Activated B cell treated with CpG ODN at 0.5 μM for 24 hours (primary cell): ENCODE data around the gene TINAG. TPM values are rescaled to one million over a fixed set of nuclear protein-coding genes. Genes with fewer than 3 reads are reported as not detected.

Experiments
- ATAC-seq: fragments of 200-7000 bp; cut with Tn5 transposase; one replicate; pipeline ENCODE4 v1.10.0; 2021; ENCODE audit warnings: low read depth, mild to moderate bottlenecking, moderate library complexity
- CTCF ChIA-PET: fragments of 350-600 bp; sonication (Branson Sonifier 250); formaldehyde crosslinking; loops from one replicate; lab custom pipeline; 2021; ENCODE audit warnings: antibody characterized with exemption; lab: Charles Lee
- POLR2A ChIA-PET: fragments of 350-600 bp; sonication (Branson Sonifier 250); formaldehyde crosslinking; loops from one replicate; lab custom pipeline; 2021; ENCODE audit warnings: antibody characterized with exemption; lab: Charles Lee
- DNase-seq: peaks from one replicate; pipeline ENCODE4 v3.0.0; 2022
- H3K27ac Mint-ChIP-seq: one replicate; pipeline ENCODE4 v1.8.0; 2020; ENCODE audit warnings: mixed read lengths
- H3K27me3 Mint-ChIP-seq: one replicate; pipeline ENCODE4 v1.8.0; 2021; ENCODE audit warnings: mixed read lengths
- H3K36me3 Mint-ChIP-seq: one replicate; pipeline ENCODE4 v1.8.0; 2021; ENCODE audit warnings: low read depth, mixed read lengths
- H3K4me1 Mint-ChIP-seq: one replicate; pipeline ENCODE4 v1.8.0; 2021; ENCODE audit warnings: mixed read lengths
- H3K4me3 Mint-ChIP-seq: one replicate; pipeline ENCODE4 v1.8.0; 2020; ENCODE audit warnings: mild to moderate bottlenecking, mixed read lengths
- H3K9me3 Mint-ChIP-seq: one replicate; pipeline ENCODE4 v1.8.0; 2020; ENCODE audit warnings: mixed read lengths
- CTCF ChIP-seq: fragments of 200-600 bp; IDR thresholded peaks from one replicate; pipeline ENCODE4 v1.8.0; 2022; ENCODE audit warnings: antibody characterized with exemption, mild to moderate bottlenecking
- intact Hi-C: fragments of 100-400 bp; cut with micrococcal nuclease; formaldehyde crosslinking; loops from one replicate; pipeline ENCODE4 v1.15.1; 2024
- total RNA-seq: library from RNA; stranded (reverse); gene quantifications from 2 replicates; pipeline ENCODE4 v1.2.3, GENCODE V29; 2022

Gene TINAG
- total RNA-seq, 1 donor from 2014 or later: not detected

- DNase-seq (no peak), ATAC-seq (no peak)
- Mint-ChIP-seq H3K4me1 (peaks cover 18% of the 10 kb centered on the region), H3K4me3 (no peak overlapping the region), H3K9me3 (no peaks in the 10 kb centered on the region), H3K36me3 (no peaks in the 10 kb centered on the region), H3K27ac (no peak overlapping the region), H3K27me3 (no peaks in the 10 kb centered on the region)
- ChIA-PET CTCF (no interaction called here), POLR2A (no interaction called here)
- no peak for TF ChIP-seq CTCF
- intact Hi-C loops: no loop called here
Observed at GRCh38 chr6:54289426-54289825, 18.8 kb upstream of the TINAG start.

- Mint-ChIP-seq H3K36me3 (no peaks in the 10 kb centered on the region), H3K4me3 (peak overlapping the region; percentile 25), H3K27ac (peak overlapping the region; percentile 64), H3K9me3 (no peaks in the 10 kb centered on the region), H3K4me1 (peaks cover 18% of the 10 kb centered on the region), H3K27me3 (no peaks in the 10 kb centered on the region)
- POLR2A ChIA-PET: no interaction called here
- CTCF ChIA-PET: no interaction called here
- TF ChIP-seq CTCF: no peak
- ATAC-seq (peak; percentile 54), DNase-seq (no peak)
- intact Hi-C loops: no loop called here
Observed at GRCh38 chr6:54291146-54291545, 17.1 kb upstream of the TINAG start.

GRCh38 chr6:54291738-54292137 is 16.5 kb upstream of the TINAG start:
- intact Hi-C loops: no loop called here
- ChIA-PET CTCF (no interaction called here), POLR2A (no interaction called here)
- TF ChIP-seq CTCF: no peak
- no peak for DNase-seq
- peak; percentile 57 for ATAC-seq
- Mint-ChIP-seq H3K27ac (peak overlapping the region; percentile 64), H3K4me3 (no peak overlapping the region), H3K36me3 (no peaks in the 10 kb centered on the region), H3K27me3 (no peaks in the 10 kb centered on the region), H3K9me3 (no peaks in the 10 kb centered on the region), H3K4me1 (peaks cover 18% of the 10 kb centered on the region)

GRCh38 chr6:54294965-54295532 is 13.2 kb upstream of the TINAG start:
- ATAC-seq (no peak), DNase-seq (no peak)
- Mint-ChIP-seq H3K27me3 (no peaks in the 10 kb centered on the region), H3K36me3 (no peaks in the 10 kb centered on the region), H3K9me3 (no peaks in the 10 kb centered on the region), H3K4me3 (no peak overlapping the region), H3K27ac (no peak overlapping the region), H3K4me1 (peaks cover 18% of the 10 kb centered on the region)
- ChIA-PET POLR2A (no interaction called here), CTCF (no interaction called here)
- intact Hi-C loops: no loop called here
- no peak for TF ChIP-seq CTCF

GRCh38 chr6:54299542-54300269 is 8.5 kb upstream of the TINAG start:
- no peak overlapping the region for H3K4me3 Mint-ChIP-seq
- TF ChIP-seq CTCF: no peak
- POLR2A ChIA-PET: no interaction called here
- intact Hi-C loops: no loop called here
- no peaks in the 10 kb centered on the region for H3K4me1 Mint-ChIP-seq
- ATAC-seq (no peak), DNase-seq (no peak)
- no peaks in the 10 kb centered on the region for H3K27me3 Mint-ChIP-seq
- no peaks in the 10 kb centered on the region for H3K36me3 Mint-ChIP-seq
- no peak overlapping the region for H3K27ac Mint-ChIP-seq
- no peaks in the 10 kb centered on the region for H3K9me3 Mint-ChIP-seq
- CTCF ChIA-PET: no interaction called here
